ENCODE results near the gene GID4.

The GID4 gene

DNA sequence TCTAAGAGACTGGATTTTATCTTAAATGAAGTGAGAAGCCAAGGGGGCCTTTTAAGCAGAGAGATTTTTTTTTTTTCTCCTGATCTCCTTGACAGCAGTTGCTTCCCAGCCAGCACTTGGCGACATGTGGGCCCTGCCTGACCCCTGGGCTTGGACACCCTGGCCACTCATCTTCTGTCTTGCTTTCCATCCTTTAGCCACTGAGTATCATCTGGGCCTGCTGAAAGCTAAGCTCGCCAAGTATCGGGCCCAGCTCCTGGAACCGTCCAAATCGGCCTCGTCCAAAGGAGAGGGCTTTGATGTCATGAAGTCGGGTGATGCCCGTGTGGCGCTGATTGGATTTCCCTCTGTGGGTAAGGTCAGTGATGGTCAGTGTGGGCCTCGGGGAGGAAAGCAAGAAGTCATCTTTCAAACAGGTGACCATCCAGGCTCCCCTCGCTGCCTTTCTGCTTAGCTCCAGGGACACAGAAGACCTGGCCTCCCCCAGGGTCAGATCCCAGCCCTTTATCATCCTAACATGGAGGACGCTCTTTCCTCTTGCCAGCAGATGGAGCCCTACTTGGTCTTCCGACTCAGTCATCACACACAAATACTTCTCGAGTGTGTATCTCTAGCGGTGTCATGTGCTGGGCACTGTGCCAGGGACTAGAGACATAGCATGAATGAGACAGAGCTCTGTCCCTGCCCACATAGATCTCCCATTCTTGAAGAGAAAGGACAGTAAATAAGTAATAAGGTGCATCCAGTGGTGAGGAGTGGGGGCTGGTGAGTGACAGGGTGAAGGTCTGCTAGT lies 54.6 kb downstream of the GID4 start:
- POLR2A ChIA-PET = no interaction called here
- no peaks in the 10 kb centered on the region for H3K9me3 ChIP-seq (ENCODE audit: control extremely low read depth in 1 of 5, control insufficient read depth in 4 of 5, insufficient read depth in 2 of 5, low read depth in 1 of 5, low read length in 4 of 5)
- 93% methylated on average over 10 of the region's 15 CpGs for WGBS (ENCODE audit: insufficient coverage)
- CTCF ChIA-PET = interaction anchor here (0.7 to 2.7 kb wide), 2 partner anchors 11 to 15 kb away, joined by 3 to 7 read pairs; no protein-coding TSS in a partner anchor
- DNase-seq = peak; percentile 56 to 77 (median 76)
- H3K27me3 ChIP-seq (replicated peaks in 2 of 5; ENCODE audit: control insufficient read depth in 4 of 5, insufficient read depth in 5 of 5, low read length in 4 of 5) = no peaks in the 10 kb centered on the region
- H3K4me3 ChIP-seq (ENCODE audit: control insufficient read depth in 1 of 7, extremely low read depth in 1 of 7, insufficient read depth in 4 of 7, low read depth in 2 of 7, low read length in 6 of 7) = no peak overlapping the region
- H3K27ac ChIP-seq (ENCODE audit: insufficient read depth in 1 of 2, low read depth in 1 of 2, low read length in 2 of 2, poor library complexity in 1 of 2, severe bottlenecking in 2 of 2) = no peak overlapping the region
- peaks cover 10 to 52% (median 51%) of the 10 kb centered on the region in 4 experiments for H3K36me3 ChIP-seq (ENCODE audit: control insufficient read depth in 4 of 4, insufficient read depth in 4 of 4, low read length in 3 of 4)
- peaks cover 0 to 2% (median under 1%) of the 10 kb centered on the region in 4 experiments for H3K4me1 ChIP-seq (ENCODE audit: control extremely low read depth in 1 of 4, control insufficient read depth in 4 of 4, insufficient read depth in 4 of 4, low read length in 3 of 4)

DNA sequence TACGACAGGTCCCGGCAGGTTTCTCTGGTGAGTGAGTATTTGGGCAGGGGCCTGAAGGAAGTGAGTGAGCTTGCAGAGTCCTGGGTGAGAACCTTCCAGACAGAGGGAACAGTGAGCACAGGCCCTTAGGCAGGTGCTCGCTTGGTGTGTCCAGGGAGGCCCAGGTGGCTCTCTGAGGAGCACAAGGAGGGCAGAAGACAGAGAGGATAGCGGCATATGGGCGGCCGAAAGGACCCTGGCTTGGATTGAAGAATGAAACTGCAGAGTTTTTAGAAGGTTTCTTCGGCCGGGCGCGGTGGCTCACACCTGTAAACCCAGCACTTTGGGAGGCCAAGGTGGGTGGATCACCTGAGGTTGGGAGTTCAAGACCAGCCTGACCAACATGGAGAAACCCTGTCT lies 55.2 kb downstream of the GID4 start:
- peaks cover 10 to 58% (median 56%) of the 10 kb centered on the region in 4 experiments for H3K36me3 ChIP-seq (ENCODE audit: control insufficient read depth in 4 of 4, insufficient read depth in 4 of 4, low read length in 3 of 4)

DNA sequence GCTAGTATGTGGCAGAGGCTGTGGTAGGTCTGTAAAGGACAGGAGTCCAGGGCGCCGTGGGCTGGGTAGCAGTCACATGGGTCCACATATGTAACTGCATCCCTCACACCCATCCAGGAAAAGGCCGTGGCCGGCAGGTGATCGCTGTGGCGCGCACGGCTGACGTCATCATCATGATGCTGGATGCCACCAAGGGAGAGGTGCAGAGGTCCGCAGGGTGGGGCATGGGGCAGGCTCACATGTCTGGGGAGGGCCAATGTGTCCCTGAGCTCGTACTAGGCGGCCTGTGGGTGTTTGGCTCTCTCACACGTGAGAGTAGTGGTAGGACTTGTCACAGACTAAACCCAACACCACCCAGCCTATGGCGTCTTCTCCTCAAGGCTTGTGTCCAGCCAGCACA lies 60.3 kb downstream of the GID4 start:
- DNase-seq = no peak
- POLR2A ChIA-PET = no interaction called here
- Histone ChIP-seq H3K9me3 (ENCODE audit: control extremely low read depth in 1 of 5, control insufficient read depth in 4 of 5, insufficient read depth in 2 of 5, low read depth in 1 of 5, low read length in 4 of 5) (no peaks in the 10 kb centered on the region), H3K27me3 (replicated peaks in 2 of 5; ENCODE audit: control insufficient read depth in 4 of 5, insufficient read depth in 5 of 5, low read length in 4 of 5) (no peaks in the 10 kb centered on the region), H3K27ac (ENCODE audit: insufficient read depth in 1 of 2, low read depth in 1 of 2, low read length in 2 of 2, poor library complexity in 1 of 2, severe bottlenecking in 2 of 2) (no peak overlapping the region), H3K4me3 (ENCODE audit: control insufficient read depth in 1 of 7, extremely low read depth in 1 of 7, insufficient read depth in 4 of 7, low read depth in 2 of 7, low read length in 6 of 7) (no peak overlapping the region), H3K36me3 (ENCODE audit: control insufficient read depth in 4 of 4, insufficient read depth in 4 of 4, low read length in 3 of 4) (peaks cover 10 to 76% (median 65%) of the 10 kb centered on the region in 4 experiments), H3K4me1 (ENCODE audit: control extremely low read depth in 1 of 4, control insufficient read depth in 4 of 4, insufficient read depth in 4 of 4, low read length in 3 of 4) (peaks cover 0 to 13% (median 12%) of the 10 kb centered on the region in 4 experiments)
- CTCF ChIA-PET = no interaction called here
- 94% methylated on average over 13 of the region's 14 CpGs for WGBS (ENCODE audit: insufficient coverage)

More for the DNA sequence above, 55.2 kb downstream of the GID4 start:
- no peaks in the 10 kb centered on the region for H3K9me3 ChIP-seq (ENCODE audit: control extremely low read depth in 1 of 5, control insufficient read depth in 4 of 5, insufficient read depth in 2 of 5, low read depth in 1 of 5, low read length in 4 of 5)
- no peak overlapping the region for H3K27ac ChIP-seq (ENCODE audit: insufficient read depth in 1 of 2, low read depth in 1 of 2, low read length in 2 of 2, poor library complexity in 1 of 2, severe bottlenecking in 2 of 2)
- no peaks in the 10 kb centered on the region for H3K4me1 ChIP-seq (ENCODE audit: control extremely low read depth in 1 of 4, control insufficient read depth in 4 of 4, insufficient read depth in 4 of 4, low read length in 3 of 4)
- no peak overlapping the region for H3K4me3 ChIP-seq (ENCODE audit: control insufficient read depth in 1 of 7, extremely low read depth in 1 of 7, insufficient read depth in 4 of 7, low read depth in 2 of 7, low read length in 6 of 7)
- DNase-seq = no peak
- POLR2A ChIA-PET = no interaction called here
- CTCF ChIA-PET = interaction anchor here (0.7 to 2.7 kb wide), 2 partner anchors 10 to 16 kb away, joined by 3 to 7 read pairs; no protein-coding TSS in a partner anchor
- 95% methylated on average over 10 of the region's 10 CpGs for WGBS (ENCODE audit: insufficient coverage)
- H3K27me3 ChIP-seq (replicated peaks in 2 of 5; ENCODE audit: control insufficient read depth in 4 of 5, insufficient read depth in 5 of 5, low read length in 4 of 5) = no peaks in the 10 kb centered on the region

- WGBS (ENCODE audit: insufficient coverage) = 88% methylated on average over 10 of the region's 10 CpGs
- ChIA-PET POLR2A (interaction anchor here (1.2 kb wide), 1 partner anchor 9 kb away, joined by 4 read pairs; no protein-coding TSS in a partner anchor), CTCF (interaction anchor here (3.2 kb wide), 1 partner anchor 11 kb away, joined by 11 read pairs; no protein-coding TSS in a partner anchor)
- peaks cover 10 to 86% (median 68%) of the 10 kb centered on the region in 4 experiments for H3K36me3 ChIP-seq (ENCODE audit: control insufficient read depth in 4 of 4, insufficient read depth in 4 of 4, low read length in 3 of 4)
- H3K4me3 ChIP-seq (ENCODE audit: control insufficient read depth in 1 of 7, extremely low read depth in 1 of 7, insufficient read depth in 4 of 7, low read depth in 2 of 7, low read length in 6 of 7) = no peak overlapping the region
- no peaks in the 10 kb centered on the region for H3K27me3 ChIP-seq (replicated peaks in 2 of 5; ENCODE audit: control insufficient read depth in 4 of 5, insufficient read depth in 5 of 5, low read length in 4 of 5)
- DNase-seq = no peak
- no peaks in the 10 kb centered on the region for H3K9me3 ChIP-seq (ENCODE audit: control extremely low read depth in 1 of 5, control insufficient read depth in 4 of 5, insufficient read depth in 2 of 5, low read depth in 1 of 5, low read length in 4 of 5)
- H3K4me1 ChIP-seq (ENCODE audit: control extremely low read depth in 1 of 4, control insufficient read depth in 4 of 4, insufficient read depth in 4 of 4, low read length in 3 of 4) = peaks cover 0 to 13% (median 12%) of the 10 kb centered on the region in 4 experiments
- no peak overlapping the region for H3K27ac ChIP-seq (ENCODE audit: insufficient read depth in 1 of 2, low read depth in 1 of 2, low read length in 2 of 2, poor library complexity in 1 of 2, severe bottlenecking in 2 of 2)
Measured at GRCh38 chr17:18100616-18101015, 61.4 kb downstream of the GID4 start.

DNA sequence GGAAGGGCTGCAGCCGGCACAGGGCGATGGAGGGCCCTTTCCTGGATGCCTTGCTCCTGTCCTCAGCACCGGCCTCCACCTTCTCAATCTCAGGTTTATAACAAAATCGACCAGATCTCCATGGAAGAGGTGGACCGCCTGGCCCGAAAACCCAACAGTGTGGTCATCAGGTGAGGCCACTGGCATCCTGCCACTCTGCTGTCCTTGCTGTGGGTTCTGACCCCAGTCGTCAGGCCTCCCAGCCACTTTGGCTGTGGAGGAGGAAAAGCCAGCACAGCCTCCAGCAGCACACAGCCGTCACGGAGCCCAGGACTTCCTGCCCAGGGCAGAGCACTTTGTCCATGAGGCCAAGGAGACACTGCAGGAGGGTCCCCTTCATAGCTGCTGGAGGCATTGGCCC lies 62.6 kb downstream of the GID4 start:
- Histone ChIP-seq H3K27me3 (replicated peaks in 2 of 5; ENCODE audit: control insufficient read depth in 4 of 5, insufficient read depth in 5 of 5, low read length in 4 of 5) (no peaks in the 10 kb centered on the region), H3K4me1 (ENCODE audit: control extremely low read depth in 1 of 4, control insufficient read depth in 4 of 4, insufficient read depth in 4 of 4, low read length in 3 of 4) (peaks cover 0 to 13% (median 12%) of the 10 kb centered on the region in 4 experiments), H3K36me3 (ENCODE audit: control insufficient read depth in 4 of 4, insufficient read depth in 4 of 4, low read length in 3 of 4) (peaks cover 7 to 86% (median 62%) of the 10 kb centered on the region in 4 experiments), H3K9me3 (ENCODE audit: control extremely low read depth in 1 of 5, control insufficient read depth in 4 of 5, insufficient read depth in 2 of 5, low read depth in 1 of 5, low read length in 4 of 5) (no peaks in the 10 kb centered on the region), H3K4me3 (ENCODE audit: control insufficient read depth in 1 of 7, extremely low read depth in 1 of 7, insufficient read depth in 4 of 7, low read depth in 2 of 7, low read length in 6 of 7) (no peak overlapping the region), H3K27ac (ENCODE audit: insufficient read depth in 1 of 2, low read depth in 1 of 2, low read length in 2 of 2, poor library complexity in 1 of 2, severe bottlenecking in 2 of 2) (no peak overlapping the region)
- DNase-seq = no peak
- CTCF ChIA-PET = interaction anchor here (3.2 kb wide), 1 partner anchor 12 kb away, joined by 11 read pairs; no protein-coding TSS in a partner anchor
- POLR2A ChIA-PET = interaction anchor here (1.2 kb wide), 1 partner anchor 8 kb away, joined by 4 read pairs; no protein-coding TSS in a partner anchor
- WGBS (ENCODE audit: insufficient coverage) = 92% methylated on average over 9 of the region's 9 CpGs

DNA sequence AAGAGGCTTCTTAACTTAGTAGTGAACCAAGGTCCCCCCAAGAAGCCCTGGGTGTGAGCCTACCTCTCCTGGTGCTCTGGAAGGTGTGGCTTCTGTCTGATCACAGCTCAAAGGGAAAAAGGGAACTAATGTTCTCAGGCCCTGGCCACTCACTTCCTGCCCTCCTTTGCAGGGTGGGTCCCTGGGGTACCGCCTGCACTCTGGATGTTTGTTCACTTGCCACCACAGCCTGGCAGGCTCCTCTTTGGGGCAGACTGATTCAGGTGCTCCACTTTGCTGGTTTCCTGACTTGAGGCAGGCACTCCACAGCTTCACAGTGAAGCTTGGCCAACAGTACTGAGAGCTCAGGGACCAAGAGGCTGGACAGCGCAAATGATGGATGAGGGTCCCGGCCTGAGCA lies 63.4 kb downstream of the GID4 start:
- WGBS (ENCODE audit: insufficient coverage) = 26% methylated on average over 3 of the region's 3 CpGs
- no peak overlapping the region for H3K27ac ChIP-seq (ENCODE audit: insufficient read depth in 1 of 2, low read depth in 1 of 2, low read length in 2 of 2, poor library complexity in 1 of 2, severe bottlenecking in 2 of 2)
- H3K4me1 ChIP-seq (ENCODE audit: control extremely low read depth in 1 of 4, control insufficient read depth in 4 of 4, insufficient read depth in 4 of 4, low read length in 3 of 4) = peaks cover 0 to 13% (median 12%) of the 10 kb centered on the region in 4 experiments
- H3K36me3 ChIP-seq (ENCODE audit: control insufficient read depth in 4 of 4, insufficient read depth in 4 of 4, low read length in 3 of 4) = peaks cover 5 to 86% (median 60%) of the 10 kb centered on the region in 4 experiments
- no peak overlapping the region for H3K4me3 ChIP-seq (ENCODE audit: control insufficient read depth in 1 of 7, extremely low read depth in 1 of 7, insufficient read depth in 4 of 7, low read depth in 2 of 7, low read length in 6 of 7)
- DNase-seq = peak; percentile 45 to 88 (median 85)
- H3K9me3 ChIP-seq (ENCODE audit: control extremely low read depth in 1 of 5, control insufficient read depth in 4 of 5, insufficient read depth in 2 of 5, low read depth in 1 of 5, low read length in 4 of 5) = no peaks in the 10 kb centered on the region
- CTCF ChIA-PET = interaction anchor here (3.2 kb wide), 1 partner anchor 13 kb away, joined by 11 read pairs; no protein-coding TSS in a partner anchor
- H3K27me3 ChIP-seq (replicated peaks in 2 of 5; ENCODE audit: control insufficient read depth in 4 of 5, insufficient read depth in 5 of 5, low read length in 4 of 5) = no peaks in the 10 kb centered on the region
- POLR2A ChIA-PET = interaction anchor here (0.7 kb wide), 1 partner anchor 35 kb away, joined by 3 read pairs; no protein-coding TSS in a partner anchor

GRCh38 chr17:18105027-18105426 lies 65.8 kb downstream of the GID4 start:
- CTCF ChIA-PET = interaction anchor here (0.9 kb wide), 1 partner anchor 11 kb away, joined by 3 read pairs; no protein-coding TSS in a partner anchor
- H3K27me3 ChIP-seq (replicated peaks in 2 of 5; ENCODE audit: control insufficient read depth in 4 of 5, insufficient read depth in 5 of 5, low read length in 4 of 5) = no peaks in the 10 kb centered on the region
- H3K4me1 ChIP-seq (ENCODE audit: control extremely low read depth in 1 of 4, control insufficient read depth in 4 of 4, insufficient read depth in 4 of 4, low read length in 3 of 4) = peaks cover 0 to 13% (median 12%) of the 10 kb centered on the region in 4 experiments
- DNase-seq = no peak
- 100% methylated on average over 1 of the region's 3 CpGs for WGBS (ENCODE audit: insufficient coverage)
- H3K36me3 ChIP-seq (ENCODE audit: control insufficient read depth in 4 of 4, insufficient read depth in 4 of 4, low read length in 3 of 4) = peaks cover 2 to 64% (median 40%) of the 10 kb centered on the region in 4 experiments
- H3K27ac ChIP-seq (ENCODE audit: insufficient read depth in 1 of 2, low read depth in 1 of 2, low read length in 2 of 2, poor library complexity in 1 of 2, severe bottlenecking in 2 of 2) = no peak overlapping the region
- POLR2A ChIA-PET = no interaction called here
- no peaks in the 10 kb centered on the region for H3K9me3 ChIP-seq (ENCODE audit: control extremely low read depth in 1 of 5, control insufficient read depth in 4 of 5, insufficient read depth in 2 of 5, low read depth in 1 of 5, low read length in 4 of 5)
- no peak overlapping the region for H3K4me3 ChIP-seq (ENCODE audit: control insufficient read depth in 1 of 7, extremely low read depth in 1 of 7, insufficient read depth in 4 of 7, low read depth in 2 of 7, low read length in 6 of 7)
